Prostate gland (tissue), 2 donors: ENCODE measurements around the gene BHLHE40.

Experiments used
- CTCF ChIP-seq, 4 experiments: fragments of 200-600 bp in 2 of 4; fragments of 450-650 bp in 2 of 4; sonication (generic) in 2 of 4; IDR thresholded peaks; 1 replicate in 3 of 4; 2 replicates in 1 of 4; pipeline ENCODE4 v1.5.1; 2016 to 2019; ENCODE audit warnings: antibody characterized with exemption in 4 of 4, mild to moderate bottlenecking in 2 of 4, moderate library complexity in 2 of 4
- POLR2A ChIP-seq: fragments of 450-650 bp; IDR thresholded peaks from one replicate; pipeline ENCODE4 v1.6.1; 2016; ENCODE audit warnings: antibody characterized with exemption, mild to moderate bottlenecking
- POLR2AphosphoS5 ChIP-seq: sonication (generic); formaldehyde crosslinking; IDR thresholded peaks from one replicate; pipeline ENCODE4 v1.6.1; 2017; ENCODE audit warnings: antibody characterized with exemption

GRCh38 chr3:4949004-4949403 is 30.2 kb upstream of the BHLHE40 start:
- no peak for TF ChIP-seq CTCF (IDR thresholded peaks at IDR 0.05)
- TF ChIP-seq POLR2A = no peak
- no peak for TF ChIP-seq POLR2AphosphoS5
